HG03025 (cell line): ENCODE data around the gene ARHGAP30.
A peak's percentile ranks its signal among the peaks of the same experiment; 100 is the strongest.
"Not testable (repeated sequence)": the region's sequence is repeated elsewhere in the genome, so short reads cannot be mapped to it uniquely, and the experiment has no call there.

Source experiments
- ATAC-seq: cut with Tn5 transposase; IDR thresholded peaks from one replicate; pipeline ENCODE4 v1.9.1; 2021; ENCODE audit warnings: mild to moderate bottlenecking, moderate library complexity; ENCODE audit not compliant: unreplicated experiment, low FRiP score

Gene ARHGAP30

GRCh38 chr1:161069731-161070270 lies at the start of gene ARHGAP30:
ARHGAP30 (minus strand) TSS chr1:161069891; CDS start chr1:161069624, 267 bp downstream.
- ATAC-seq = peak; percentile 80

DNA sequence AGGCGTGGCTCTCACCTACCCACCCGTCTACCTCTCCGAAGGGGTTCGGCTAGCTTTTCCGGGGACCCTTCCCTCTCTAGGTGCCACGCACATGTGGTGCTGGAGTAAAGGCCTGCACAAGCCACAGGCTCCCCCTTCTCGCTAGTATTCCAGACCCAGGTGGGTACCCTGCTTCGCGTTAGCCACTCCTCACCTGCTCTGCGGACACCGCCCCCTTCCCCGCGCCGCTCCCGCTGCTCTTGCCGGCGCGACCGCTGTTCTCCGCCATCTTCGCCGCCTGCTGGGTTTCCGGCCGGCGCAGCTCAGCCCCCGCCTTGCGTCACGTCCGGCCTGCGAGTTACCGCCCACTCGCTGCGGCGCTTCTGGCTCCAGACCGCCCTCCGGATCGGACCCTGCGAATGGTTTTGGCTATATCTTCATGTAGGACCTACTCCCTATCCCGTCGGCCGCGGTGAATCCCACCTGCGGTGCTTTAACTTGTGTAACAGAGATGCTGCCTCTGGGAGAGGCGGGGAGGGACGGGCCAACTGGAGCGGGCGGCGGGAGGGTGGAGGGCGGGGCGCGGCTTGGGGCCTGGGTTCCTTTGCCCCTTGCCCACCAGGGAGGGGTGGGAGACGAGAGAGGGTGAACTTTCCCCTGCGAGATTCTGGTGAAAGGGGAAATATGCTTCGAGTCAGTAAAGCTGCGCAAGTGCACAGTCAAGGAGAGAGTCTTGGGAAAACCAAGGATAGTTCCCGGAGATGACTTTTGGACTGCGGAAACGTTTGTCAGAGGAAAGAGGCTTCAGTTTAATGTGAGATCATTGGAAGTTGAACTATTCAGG lies 48.3 kb upstream of the ARHGAP30 start, which contains the start of the genes NIT1 and PFDN2:
NIT1 (plus strand) TSS at position 347 of the 823 bp plus-strand sequence; CDS start at position 419, 72 bp downstream.
PFDN2 (minus strand) TSS at position 279 of the 823 bp plus-strand sequence; CDS start at position 268, 11 bp downstream.
- ATAC-seq = peak; percentile 70

DNA sequence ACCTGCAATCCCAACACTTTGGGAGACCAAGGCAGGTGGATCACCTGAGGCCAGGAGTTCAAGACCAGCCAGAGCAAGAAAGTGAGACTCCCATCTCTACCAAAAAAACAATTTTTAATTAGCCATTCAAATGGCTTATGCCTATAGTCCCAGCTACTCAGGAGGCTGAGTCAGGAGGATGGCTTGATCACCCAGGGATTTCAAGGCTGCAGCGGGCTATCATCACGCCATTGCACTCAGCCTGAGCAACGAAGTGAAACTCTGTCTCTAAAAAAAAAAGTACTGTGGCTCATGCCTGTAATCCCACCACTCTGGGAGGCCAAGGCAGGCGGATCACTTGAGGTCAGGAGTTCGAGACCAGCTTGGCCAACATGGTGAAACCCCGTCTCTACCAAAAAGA lies 46.3 kb upstream of the ARHGAP30 start:
- not testable (repeated sequence) for ATAC-seq

- no peak for ATAC-seq
Measured at GRCh38 chr1:161115132-161115711, 45.5 kb upstream of the ARHGAP30 start.

GRCh38 chr1:161114556-161114955 lies 44.9 kb upstream of the ARHGAP30 start:
- ATAC-seq = no peak

GRCh38 chr1:161113915-161114314 lies 44.2 kb upstream of the ARHGAP30 start:
- ATAC-seq = no peak

DNA sequence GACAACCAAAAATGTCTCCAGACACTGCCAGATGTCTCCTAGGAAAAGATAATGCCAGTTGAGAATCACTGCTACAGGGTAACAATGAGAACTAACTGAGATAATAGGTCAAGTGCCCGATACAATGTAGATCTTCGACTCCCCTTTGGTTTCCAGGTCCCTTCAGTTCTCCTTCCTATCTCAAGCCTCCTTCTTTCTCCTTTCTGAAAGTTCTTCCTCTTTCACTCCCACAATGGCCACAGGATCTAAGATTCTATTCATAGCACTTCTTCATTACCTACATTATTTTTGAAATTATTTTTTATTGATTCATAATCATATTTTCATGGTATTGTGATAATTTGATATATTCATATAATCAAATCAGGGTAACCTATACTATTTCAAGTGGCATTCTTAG lies 41.8 kb upstream of the ARHGAP30 start:
- no peak for ATAC-seq

DNA sequence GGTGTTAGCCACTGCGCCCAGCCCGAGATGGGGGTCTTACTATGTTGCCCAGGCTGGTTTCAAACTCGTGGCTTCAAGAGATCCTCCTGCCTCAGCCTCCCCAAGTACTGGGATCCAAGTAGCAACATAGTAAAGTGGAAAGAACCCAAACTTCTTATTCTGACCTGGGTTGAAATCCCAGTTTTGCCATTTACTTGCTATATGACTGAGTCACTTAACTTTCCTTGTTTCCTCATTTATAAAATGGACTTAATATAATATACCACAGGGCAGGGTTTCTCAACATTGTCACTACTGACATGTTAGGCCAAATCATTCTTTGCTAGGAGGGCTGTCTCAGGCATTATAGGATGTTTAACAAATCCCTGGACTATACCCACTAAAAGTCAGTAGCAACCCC lies 41.4 kb upstream of the ARHGAP30 start:
- no peak for ATAC-seq

DNA sequence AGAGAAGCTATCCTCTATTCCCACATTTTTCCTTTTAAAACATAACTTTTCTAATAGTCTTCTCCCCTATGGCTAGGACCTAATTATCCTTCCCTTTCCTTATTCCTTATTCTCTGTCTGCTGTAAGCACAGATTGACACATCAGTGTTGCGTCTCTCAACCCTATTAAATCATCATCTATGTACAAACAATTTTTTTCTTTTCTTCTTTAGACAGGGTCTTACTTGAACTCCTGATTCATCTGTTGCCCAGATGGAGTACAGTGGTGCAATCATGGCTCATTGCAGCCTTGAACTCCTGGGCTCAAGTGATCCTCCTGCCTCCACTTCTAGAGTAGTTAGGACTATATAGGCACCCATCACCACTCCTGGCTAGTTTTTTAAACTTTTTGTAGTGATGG lies 36.7 kb upstream of the ARHGAP30 start:
- ATAC-seq = no peak

DNA sequence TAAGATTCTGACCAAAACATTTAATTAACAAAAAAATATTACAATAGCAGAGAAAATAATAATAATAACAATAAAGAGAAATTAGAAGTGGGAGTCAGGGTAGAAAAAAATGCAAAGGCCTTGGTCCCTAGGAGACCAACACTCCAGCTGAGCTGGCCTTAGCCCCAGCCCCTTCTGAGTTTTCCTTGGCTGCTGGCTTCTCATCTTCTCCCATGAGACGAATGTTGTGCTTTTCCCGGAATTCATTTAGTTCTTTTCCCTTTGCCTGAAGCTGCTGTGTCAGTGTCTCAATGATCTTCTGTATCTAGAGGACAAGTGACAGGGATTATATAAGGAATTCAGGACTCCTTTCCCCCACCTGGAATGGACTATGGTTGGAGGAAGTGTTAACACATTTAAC lies 30.9 kb upstream of the ARHGAP30 start:
- ATAC-seq = no peak

- ATAC-seq = no peak
Measured at GRCh38 chr1:161099090-161099802, 29.6 kb upstream of the ARHGAP30 start.

DNA sequence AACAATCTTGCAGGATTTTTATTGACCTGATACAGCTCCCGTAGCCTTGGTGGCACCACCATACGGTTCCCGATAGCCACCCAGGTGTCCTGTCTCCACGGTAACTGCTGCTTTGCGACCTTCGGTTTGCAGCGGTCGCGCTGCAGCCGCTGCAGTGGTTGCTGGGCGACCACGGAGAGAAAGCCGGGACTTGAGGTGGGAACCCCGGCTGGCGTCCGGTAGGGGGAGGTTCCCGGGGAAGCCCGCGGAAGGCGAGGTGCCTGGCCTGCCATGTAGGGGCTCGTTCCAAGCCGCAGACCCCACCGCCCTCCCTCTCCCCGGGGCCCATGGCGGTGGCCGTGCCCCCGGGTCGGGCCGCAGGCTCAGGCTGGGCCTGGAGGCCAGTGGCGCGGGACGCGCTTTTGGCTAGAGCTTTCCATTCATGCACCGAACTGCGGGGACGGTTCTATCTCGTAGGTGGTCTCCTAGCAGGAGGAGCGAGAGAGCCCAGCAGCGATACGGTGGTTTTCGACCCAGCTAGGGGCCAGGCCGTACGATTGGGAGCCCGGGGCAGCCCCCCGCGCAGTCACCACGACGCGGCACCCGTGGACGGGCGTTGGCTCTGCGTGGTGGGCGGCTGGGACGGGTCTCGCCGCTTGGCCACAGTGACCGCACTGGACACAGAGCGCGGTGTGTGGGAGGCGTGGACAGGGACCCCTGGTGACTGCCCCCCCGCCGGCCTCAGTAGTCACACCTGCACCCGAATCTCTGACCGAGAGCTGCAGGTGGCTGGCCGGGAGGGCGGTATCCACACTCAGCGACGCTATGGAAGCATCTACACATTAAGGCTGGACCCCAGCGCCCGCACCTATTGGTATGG lies 28.7 kb upstream of the ARHGAP30 start, which contains the start of gene KLHDC9:
KLHDC9 (plus strand) TSS at position 152 of the 859 bp plus-strand sequence; CDS start at position 327, 175 bp downstream.
- peak; percentile 58 for ATAC-seq

GRCh38 chr1:161096530-161096929 lies 26.8 kb upstream of the ARHGAP30 start:
- ATAC-seq = no peak

GRCh38 chr1:161096015-161096414 lies 26.3 kb upstream of the ARHGAP30 start:
- ATAC-seq = no peak

- no peak for ATAC-seq
Measured at GRCh38 chr1:161095230-161095629, 25.5 kb upstream of the ARHGAP30 start.

DNA sequence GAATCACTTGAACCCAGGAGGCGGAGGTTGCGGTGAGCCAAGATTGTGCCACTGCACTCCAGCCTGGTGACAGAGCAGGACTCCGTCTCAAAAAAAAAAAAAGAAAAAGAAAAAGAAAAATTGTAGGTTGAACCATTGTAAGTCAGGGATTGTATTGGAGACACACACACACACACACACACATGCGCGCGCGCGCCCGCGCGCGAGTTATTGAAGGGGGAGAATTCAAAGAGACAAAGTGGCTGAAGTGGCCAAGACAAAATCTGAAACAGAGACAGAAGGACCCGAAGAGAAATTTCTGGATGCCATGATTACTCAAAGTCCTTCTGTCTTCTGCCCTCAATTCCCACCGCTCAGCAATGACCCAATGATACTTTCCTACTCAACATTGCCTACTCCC lies 24.8 kb upstream of the ARHGAP30 start:
- ATAC-seq = no peak

GRCh38 chr1:161092621-161093028 lies 22.9 kb upstream of the ARHGAP30 start:
- ATAC-seq = no peak

- no peak for ATAC-seq
Measured at GRCh38 chr1:161091796-161092507, 22.3 kb upstream of the ARHGAP30 start.

GRCh38 chr1:161091093-161091492 lies 21.4 kb upstream of the ARHGAP30 start:
- ATAC-seq = no peak
